Measurements from ENCODE around the gene ZNF879. TPM values are rescaled to one million over a fixed set of nuclear protein-coding genes. Genes with fewer than 3 reads are reported as not detected.

The ZNF879 gene
- total RNA-seq (2016; rRNA removed; fragmentation: Illumina TruSeq; extraction: Trizol) (2.6 and 2.8 TPM in 2 replicates), polyA plus RNA-seq (2011; rRNA removed) (0.74 and 0.83 TPM in 2 replicates), polyA minus RNA-seq (2011; rRNA and poly(A)+ RNA removed; ENCODE audit: low replicate concordance) (0.47 and 2.5 TPM in 2 replicates), Bru-seq, nascent RNA (percentile 50 among the genes with signal in this experiment), BruChase-seq, experiment 1, labeled RNA remaining after a 6-hour chase (percentile 39 among the genes with signal in this experiment), BruChase-seq, experiment 2, labeled RNA remaining after a 2-hour chase (percentile 40 among the genes with signal in this experiment)
- 0.61 and 1.1 TPM in 2 replicates for total RNA-seq (2016; cell fraction: cytosol; rRNA removed; fragmentation: Illumina TruSeq; extraction: Trizol; ENCODE audit: low read depth)
- 2.0 and 2.3 TPM in 2 replicates for total RNA-seq (2016; cell fraction: insoluble cytoplasmic fraction; rRNA removed; fragmentation: Illumina TruSeq; extraction: Trizol)
- 1.3 and 2.1 TPM in 2 replicates for total RNA-seq (2016; cell fraction: membrane; rRNA removed; fragmentation: Illumina TruSeq; extraction: Trizol)
- total RNA-seq (2016; cell fraction: nucleus; rRNA removed; fragmentation: Illumina TruSeq; extraction: Trizol) = 4.1 and 4.5 TPM in 2 replicates
- polyA plus RNA-seq (2011; cell fraction: cytosol; rRNA removed) = 0.41 and 0.81 TPM in 2 replicates
- 2.3 and 3.4 TPM in 2 replicates for polyA plus RNA-seq (2011; cell fraction: nucleus; rRNA removed)
- 0.61 and 1.0 TPM in 2 replicates for polyA plus RNA-seq (2012)
- polyA plus RNA-seq (2016; cell fraction: cytosol; fragmentation: Illumina TruSeq; extraction: Trizol; ENCODE audit: low read depth) = 0.11 and 0.20 TPM in 2 replicates
- 1.4 and 2.2 TPM in 2 replicates for polyA plus RNA-seq (2016; cell fraction: insoluble cytoplasmic fraction; fragmentation: Illumina TruSeq; extraction: Trizol; ENCODE audit: low read depth)
- 0.34 and 0.57 TPM in 2 replicates for polyA plus RNA-seq (2016; cell fraction: membrane; fragmentation: Illumina TruSeq; extraction: Trizol; ENCODE audit: low read depth)
- polyA plus RNA-seq (2016; cell fraction: nucleus; fragmentation: Illumina TruSeq; extraction: Trizol; ENCODE audit: insufficient read depth, low read depth) = 4.9 and 5.6 TPM in 2 replicates
- polyA minus RNA-seq (2011; cell fraction: cytosol; rRNA and poly(A)+ RNA removed) = 0.99 and 1.1 TPM in 2 replicates
- 8.6 and 8.9 TPM in 2 replicates for polyA minus RNA-seq (2011; cell fraction: nucleus; rRNA and poly(A)+ RNA removed)
- long read RNA-seq, experiment 1, partial matches to known transcripts = 0 of 2 reads
- long read RNA-seq, experiment 1, other reads (novel, unspliced or antisense) = 0 of 2 reads
- long read RNA-seq, experiment 2, partial matches to known transcripts = 0 of 3 reads
- long read RNA-seq, experiment 2, other reads (novel, unspliced or antisense) = 2 of 3 reads

DNA sequence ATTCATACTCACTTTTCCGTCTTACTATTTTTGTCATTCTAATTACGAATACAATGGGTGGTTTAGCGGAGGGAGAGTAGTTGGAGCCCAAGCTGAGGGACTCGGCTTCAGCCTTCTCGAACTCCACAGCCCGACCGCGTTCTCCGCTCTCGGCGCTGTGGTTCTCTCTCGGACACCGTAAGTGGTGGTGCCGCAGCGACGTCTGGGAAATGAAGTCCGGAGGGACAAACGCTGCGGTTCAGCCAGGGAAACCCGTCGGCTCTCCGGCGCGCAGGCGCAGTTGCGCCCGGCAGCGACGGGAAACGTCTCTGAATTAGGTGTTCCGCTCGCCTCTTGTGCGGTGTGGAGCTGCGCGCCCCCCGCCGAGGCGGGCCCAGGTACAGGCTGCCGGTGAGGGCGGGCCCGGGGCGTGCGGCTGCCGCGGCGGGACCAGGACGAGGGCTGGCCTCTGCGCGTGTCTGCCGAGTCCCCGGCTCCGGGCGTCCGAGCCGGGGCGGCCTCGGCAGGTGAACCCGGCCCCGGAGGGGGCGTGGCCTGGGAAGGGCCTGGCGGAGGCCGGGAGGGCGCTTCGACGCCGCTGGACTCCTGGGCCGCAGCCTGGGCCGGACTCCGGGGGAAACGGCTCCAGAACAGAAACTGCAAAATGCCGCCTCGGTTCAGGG, at the start of gene ZNF879:
Gene ZNF879 (plus strand): TSS at position 277 of the 662 bp plus-strand sequence. CDS start 1,201 bp downstream, outside the sequence.
- POLR2A ChIA-PET = no interaction called here
- 34% methylated on average over 13 of the region's 72 CpGs for WGBS (ENCODE audit: low lambda C conversion rate)
- Histone ChIP-seq H3K4me2 (ENCODE audit: low read depth, low read length) (peak within 1 kb of the TSS; percentile 69), H3K27me3 (ENCODE audit: control insufficient read depth in 1 of 2, insufficient read depth in 2 of 2, low read length in 2 of 2) (no peaks in the 10 kb centered on the region; a peak in 1 of 5 replicates), H3K27ac (ENCODE audit: extremely low read length, insufficient read depth, low read length) (peak within 1 kb of the TSS; percentile 68), H3K9me3 (ENCODE audit: low read length) (peaks cover 30% of the 10 kb centered on the region; the same call in 1 of the 2 replicates), H2AFZ (ENCODE audit: low read length) (no peak within 1 kb of the TSS), H3K79me2 (ENCODE audit: insufficient read depth, low read length) (no peaks in the 10 kb centered on the region), H3K9ac (ENCODE audit: insufficient read depth, low read depth, low read length) (peak within 1 kb of the TSS; percentile 71), H3K4me3 (replicated peaks in 1 of 3; ENCODE audit: insufficient read depth in 1 of 3, low read depth in 2 of 3, low read length in 3 of 3) (peak within 1 kb of the TSS; percentile 49 to 72 (median 61); a peak in 5 of 6 replicates), H3K4me1 (ENCODE audit: insufficient read depth, low read length) (peaks cover 10% of the 10 kb centered on the region), H3K36me3 (replicated peaks in 1 of 2; ENCODE audit: control insufficient read depth in 1 of 2, insufficient read depth in 2 of 2, low read length in 2 of 2) (0 out of 5 replicates have a peak, but pooled peaks cover 0 to under 1% of the 10 kb centered on the region in 2 experiments), H4K20me1 (ENCODE audit: insufficient read depth, low read length) (no peaks in the 10 kb centered on the region)
- in situ Hi-C loops (cut with HindIII; ENCODE audit: extremely low pct_ligation_motif_present, low pct_unique_long_range_greater_than_20kb) (no loop called here), intact Hi-C loops (cut with micrococcal nuclease; ENCODE audit: unreplicated experiment) (no loop called here)
- no TSS peak for BruUV-seq (replicated peaks)
- ATAC-seq = peak; percentile 97
- DNase-seq (ENCODE audit: low spot score) = peak; percentile 80
- CTCF ChIA-PET (ENCODE audit: low intra/inter-chr PET ratio, low total read pairs) = no interaction called here
- FAIRE-seq = peak; percentile 30
- TF ChIP-seq, protein P1, sequence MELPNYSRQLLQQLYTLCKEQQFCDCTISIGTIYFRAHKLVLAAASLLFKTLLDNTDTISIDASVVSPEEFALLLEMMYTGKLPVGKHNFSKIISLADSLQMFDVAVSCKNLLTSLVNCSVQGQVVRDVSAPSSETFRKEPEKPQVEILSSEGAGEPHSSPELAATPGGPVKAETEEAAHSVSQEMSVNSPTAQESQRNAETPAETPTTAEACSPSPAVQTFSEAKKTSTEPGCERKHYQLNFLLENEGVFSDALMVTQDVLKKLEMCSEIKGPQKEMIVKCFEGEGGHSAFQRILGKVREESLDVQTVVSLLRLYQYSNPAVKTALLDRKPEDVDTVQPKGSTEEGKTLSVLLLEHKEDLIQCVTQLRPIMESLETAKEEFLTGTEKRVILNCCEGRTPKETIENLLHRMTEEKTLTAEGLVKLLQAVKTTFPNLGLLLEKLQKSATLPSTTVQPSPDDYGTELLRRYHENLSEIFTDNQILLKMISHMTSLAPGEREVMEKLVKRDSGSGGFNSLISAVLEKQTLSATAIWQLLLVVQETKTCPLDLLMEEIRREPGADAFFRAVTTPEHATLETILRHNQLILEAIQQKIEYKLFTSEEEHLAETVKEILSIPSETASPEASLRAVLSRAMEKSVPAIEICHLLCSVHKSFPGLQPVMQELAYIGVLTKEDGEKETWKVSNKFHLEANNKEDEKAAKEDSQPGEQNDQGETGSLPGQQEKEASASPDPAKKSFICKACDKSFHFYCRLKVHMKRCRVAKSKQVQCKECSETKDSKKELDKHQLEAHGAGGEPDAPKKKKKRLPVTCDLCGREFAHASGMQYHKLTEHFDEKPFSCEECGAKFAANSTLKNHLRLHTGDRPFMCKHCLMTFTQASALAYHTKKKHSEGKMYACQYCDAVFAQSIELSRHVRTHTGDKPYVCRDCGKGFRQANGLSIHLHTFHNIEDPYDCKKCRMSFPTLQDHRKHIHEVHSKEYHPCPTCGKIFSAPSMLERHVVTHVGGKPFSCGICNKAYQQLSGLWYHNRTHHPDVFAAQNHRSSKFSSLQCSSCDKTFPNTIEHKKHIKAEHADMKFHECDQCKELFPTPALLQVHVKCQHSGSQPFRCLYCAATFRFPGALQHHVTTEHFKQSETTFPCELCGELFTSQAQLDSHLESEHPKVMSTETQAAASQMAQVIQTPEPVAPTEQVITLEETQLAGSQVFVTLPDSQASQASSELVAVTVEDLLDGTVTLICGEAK (IDR thresholded peaks at IDR 0.05) = no peak
- TF ChIP-seq, protein P1 (CRISPR knock-in tag; IDR thresholded peaks at IDR 0.05) = no peak; the same call in 1 of the 2 replicates
- TF ChIP-seq KDM2A (CRISPR knock-in tag; IDR thresholded peaks at IDR 0.05; ENCODE audit: borderline replicate concordance, low read depth) (peak; percentile 80; the same call in 1 of the 2 replicates), TMF1 (CRISPR knock-in tag; IDR thresholded peaks at IDR 0.05; ENCODE audit: low read depth) (no peak)
- TF ChIP-seq, protein P2, sequence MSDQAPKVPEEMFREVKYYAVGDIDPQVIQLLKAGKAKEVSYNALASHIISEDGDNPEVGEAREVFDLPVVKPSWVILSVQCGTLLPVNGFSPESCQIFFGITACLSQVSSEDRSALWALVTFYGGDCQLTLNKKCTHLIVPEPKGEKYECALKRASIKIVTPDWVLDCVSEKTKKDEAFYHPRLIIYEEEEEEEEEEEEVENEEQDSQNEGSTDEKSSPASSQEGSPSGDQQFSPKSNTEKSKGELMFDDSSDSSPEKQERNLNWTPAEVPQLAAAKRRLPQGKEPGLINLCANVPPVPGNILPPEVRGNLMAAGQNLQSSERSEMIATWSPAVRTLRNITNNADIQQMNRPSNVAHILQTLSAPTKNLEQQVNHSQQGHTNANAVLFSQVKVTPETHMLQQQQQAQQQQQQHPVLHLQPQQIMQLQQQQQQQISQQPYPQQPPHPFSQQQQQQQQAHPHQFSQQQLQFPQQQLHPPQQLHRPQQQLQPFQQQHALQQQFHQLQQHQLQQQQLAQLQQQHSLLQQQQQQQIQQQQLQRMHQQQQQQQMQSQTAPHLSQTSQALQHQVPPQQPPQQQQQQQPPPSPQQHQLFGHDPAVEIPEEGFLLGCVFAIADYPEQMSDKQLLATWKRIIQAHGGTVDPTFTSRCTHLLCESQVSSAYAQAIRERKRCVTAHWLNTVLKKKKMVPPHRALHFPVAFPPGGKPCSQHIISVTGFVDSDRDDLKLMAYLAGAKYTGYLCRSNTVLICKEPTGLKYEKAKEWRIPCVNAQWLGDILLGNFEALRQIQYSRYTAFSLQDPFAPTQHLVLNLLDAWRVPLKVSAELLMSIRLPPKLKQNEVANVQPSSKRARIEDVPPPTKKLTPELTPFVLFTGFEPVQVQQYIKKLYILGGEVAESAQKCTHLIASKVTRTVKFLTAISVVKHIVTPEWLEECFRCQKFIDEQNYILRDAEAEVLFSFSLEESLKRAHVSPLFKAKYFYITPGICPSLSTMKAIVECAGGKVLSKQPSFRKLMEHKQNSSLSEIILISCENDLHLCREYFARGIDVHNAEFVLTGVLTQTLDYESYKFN (CRISPR knock-in tag; conservative IDR thresholded peaks at IDR 0.05) = no peak
